Tibial nerve (tissue), 4 donors: ENCODE results near the gene PAEP. TPM values are rescaled to one million over a fixed set of nuclear protein-coding genes. Genes with fewer than 3 reads are reported as not detected.

Experiments used
- DNase-seq, 2 donors: peaks; one replicate each; pipeline ENCODE4 v3.0.0-alpha.2; 2019; ENCODE audit warnings: low spot score in 2 of 2
- H3K27ac ChIP-seq, 4 donors: fragments of 200-600 bp; sonication (generic) in 3 of 4; one replicate each; pipeline ENCODE4 v1.5.1; 2017 to 2019; ENCODE audit warnings: mild to moderate bottlenecking in 1 of 4
- H3K27me3 ChIP-seq, 2 donors: fragments of 200-600 bp; sonication (generic) in 1 of 2; one replicate each; pipeline versions ENCODE4 v1.5.1 to v1.6.0; 2017 to 2019
- H3K36me3 ChIP-seq, 3 donors: fragments of 200-600 bp; sonication (generic); one replicate each; pipeline ENCODE4 v1.5.1; 2018 to 2019
- H3K4me1 ChIP-seq, 4 donors: fragments of 200-600 bp; sonication (generic) in 3 of 4; one replicate each; pipeline ENCODE4 v1.5.1; 2017 to 2019
- H3K4me3 ChIP-seq, 4 donors: fragments of 200-600 bp; sonication (generic) in 3 of 4; one replicate each; pipeline ENCODE4 v1.5.1; 2017 to 2019; ENCODE audit warnings: mild to moderate bottlenecking in 1 of 4, moderate library complexity in 1 of 4
- H3K9me3 ChIP-seq, 4 donors: fragments of 200-600 bp; sonication (generic) in 3 of 4; one replicate each; pipeline ENCODE4 v1.5.1; 2017 to 2019
- EP300 ChIP-seq, 2 donors: sonication (generic); formaldehyde crosslinking; IDR thresholded peaks; one replicate each; pipeline ENCODE4 v1.6.1; 2017; ENCODE audit warnings: antibody characterized with exemption in 2 of 2, mild to moderate bottlenecking in 1 of 2
- POLR2A ChIP-seq, 2 donors: fragments of 450-650 bp; IDR thresholded peaks; one replicate each; pipeline ENCODE4 v1.6.1; 2017; ENCODE audit warnings: antibody characterized with exemption in 2 of 2, mild to moderate bottlenecking in 2 of 2, moderate library complexity in 2 of 2
- WGBS, 2 donors: methylation state at CpG; one replicate each; pipeline ENCODE4 v1.1.5; 2018; 5-methylcytosine and 5-hydroxymethylcytosine counted together
- total RNA-seq, 4 donors: library from RNA; depleted of rRNA; stranded (reverse); fragments of >200 nt; gene quantifications; one replicate each; pipeline ENCODE4 v1.1.0, GENCODE V29; 2016
- TF ChIP-seq, protein P1 (sequence below), 5 experiments: fragments of 200-600 bp in 3 of 5; fragments of 450-650 bp in 2 of 5; sonication (generic) in 3 of 5; IDR thresholded peaks; one replicate each; pipeline ENCODE4 v1.5.1; 2016 to 2019; ENCODE audit warnings: antibody characterized with exemption in 5 of 5, mild to moderate bottlenecking in 3 of 5, moderate library complexity in 2 of 5

PAEP gene
- total RNA-seq, 4 donors from 2014 or later: not detected

DNA sequence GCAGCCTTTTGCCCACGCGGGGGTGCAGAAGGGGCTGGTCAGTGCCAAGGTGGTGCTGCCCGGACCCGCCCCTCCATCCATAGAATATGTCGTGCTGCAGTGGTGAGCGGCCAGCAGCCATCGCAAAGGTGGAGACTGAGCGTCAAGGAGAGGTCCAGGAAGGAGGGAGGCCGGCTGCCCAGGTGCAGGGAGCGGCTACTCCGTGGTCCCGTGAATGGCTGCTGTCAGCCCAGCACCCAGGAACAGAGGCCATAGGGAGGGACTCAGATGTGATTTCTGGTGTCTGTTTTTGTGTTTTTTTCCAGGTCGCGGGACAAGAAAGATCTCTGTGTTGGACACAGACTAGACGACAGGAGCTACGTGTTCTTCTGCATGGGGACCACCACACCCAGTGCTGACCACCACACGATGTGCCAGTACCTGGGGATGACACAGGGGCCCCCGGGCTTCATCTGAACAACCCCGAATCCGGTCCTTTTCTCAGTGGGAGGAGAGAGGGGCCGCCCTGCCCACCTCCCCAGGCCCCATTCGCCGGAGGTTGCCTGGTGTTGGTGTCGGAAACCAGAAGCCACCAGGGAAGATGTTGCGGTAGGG, 29.0 kb downstream of the PAEP start:
- Histone ChIP-seq H3K9me3 (peaks cover 0 to 13% (median 0%) of the 10 kb centered on the region in 4 donors), H3K4me3 (no peak overlapping the region), H3K27me3 (no peaks in the 10 kb centered on the region), H3K4me1 (no peaks in the 10 kb centered on the region), H3K27ac (no peak overlapping the region), H3K36me3 (no peaks in the 10 kb centered on the region)
- no peak for DNase-seq
- 82% methylated on average over 21 to 25 of the region's 25 CpGs for WGBS, 2 donors
- TF ChIP-seq, protein P1, sequence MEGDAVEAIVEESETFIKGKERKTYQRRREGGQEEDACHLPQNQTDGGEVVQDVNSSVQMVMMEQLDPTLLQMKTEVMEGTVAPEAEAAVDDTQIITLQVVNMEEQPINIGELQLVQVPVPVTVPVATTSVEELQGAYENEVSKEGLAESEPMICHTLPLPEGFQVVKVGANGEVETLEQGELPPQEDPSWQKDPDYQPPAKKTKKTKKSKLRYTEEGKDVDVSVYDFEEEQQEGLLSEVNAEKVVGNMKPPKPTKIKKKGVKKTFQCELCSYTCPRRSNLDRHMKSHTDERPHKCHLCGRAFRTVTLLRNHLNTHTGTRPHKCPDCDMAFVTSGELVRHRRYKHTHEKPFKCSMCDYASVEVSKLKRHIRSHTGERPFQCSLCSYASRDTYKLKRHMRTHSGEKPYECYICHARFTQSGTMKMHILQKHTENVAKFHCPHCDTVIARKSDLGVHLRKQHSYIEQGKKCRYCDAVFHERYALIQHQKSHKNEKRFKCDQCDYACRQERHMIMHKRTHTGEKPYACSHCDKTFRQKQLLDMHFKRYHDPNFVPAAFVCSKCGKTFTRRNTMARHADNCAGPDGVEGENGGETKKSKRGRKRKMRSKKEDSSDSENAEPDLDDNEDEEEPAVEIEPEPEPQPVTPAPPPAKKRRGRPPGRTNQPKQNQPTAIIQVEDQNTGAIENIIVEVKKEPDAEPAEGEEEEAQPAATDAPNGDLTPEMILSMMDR (IDR thresholded peaks at IDR 0.05): no peak
- TF ChIP-seq EP300 (IDR thresholded peaks at IDR 0.05) (no peak), POLR2A (IDR thresholded peaks at IDR 0.05) (no peak)

DNA sequence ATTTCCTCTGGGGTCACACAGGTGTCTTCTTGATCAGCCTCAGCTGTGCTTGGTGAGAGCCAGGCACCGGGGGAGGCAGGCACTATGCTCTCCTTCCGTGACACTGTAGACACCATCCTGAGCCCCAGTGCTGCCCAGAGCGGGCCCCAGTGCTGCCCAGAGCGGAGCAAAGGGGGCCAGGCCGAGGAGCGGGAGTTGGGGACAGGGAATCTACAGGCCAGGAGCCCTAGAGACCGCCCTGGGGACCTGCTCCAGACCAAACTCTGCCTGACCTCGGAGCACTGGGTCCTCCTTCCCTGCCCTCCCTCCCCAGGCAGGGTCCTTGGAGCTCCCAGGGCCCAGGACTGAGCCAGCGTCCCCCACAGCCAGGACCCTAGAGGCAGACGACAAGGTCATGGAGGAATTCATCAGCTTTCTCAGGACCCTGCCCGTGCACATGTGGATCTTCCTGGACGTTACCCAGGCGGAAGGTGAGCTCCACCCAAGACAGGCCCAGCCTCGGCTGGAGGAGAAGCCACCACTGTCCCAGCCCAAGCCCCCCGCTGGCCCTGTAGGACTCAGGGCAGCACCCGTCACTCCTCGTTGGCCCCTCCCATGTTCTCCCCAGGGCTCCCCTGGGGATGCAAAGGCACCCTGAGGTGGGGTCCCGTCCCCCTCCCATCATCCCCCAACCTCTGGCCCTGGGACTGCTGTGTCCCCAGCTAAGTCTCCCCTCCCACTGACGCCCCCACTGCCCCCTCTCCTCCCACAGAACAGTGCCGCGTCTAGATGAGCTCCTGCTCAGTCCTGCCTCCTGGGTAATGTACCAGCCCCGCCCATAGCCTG, 30.2 kb downstream of the PAEP start:
- WGBS, 2 donors: 70 to 73% methylated on average over 15 to 22 of the region's 22 CpGs
- no peaks in the 10 kb centered on the region for H3K36me3 ChIP-seq
- TF ChIP-seq, protein P1 (IDR thresholded peaks at IDR 0.05): no peak
- TF ChIP-seq POLR2A (IDR thresholded peaks at IDR 0.05) (no peak), EP300 (IDR thresholded peaks at IDR 0.05) (no peak)
- H3K4me3 ChIP-seq: no peak overlapping the region
- no peak overlapping the region for H3K27ac ChIP-seq
- no peaks in the 10 kb centered on the region for H3K27me3 ChIP-seq
- peaks cover 0 to 19% (median 0%) of the 10 kb centered on the region in 4 donors for H3K9me3 ChIP-seq
- no peaks in the 10 kb centered on the region for H3K4me1 ChIP-seq
- no peak for DNase-seq

DNA sequence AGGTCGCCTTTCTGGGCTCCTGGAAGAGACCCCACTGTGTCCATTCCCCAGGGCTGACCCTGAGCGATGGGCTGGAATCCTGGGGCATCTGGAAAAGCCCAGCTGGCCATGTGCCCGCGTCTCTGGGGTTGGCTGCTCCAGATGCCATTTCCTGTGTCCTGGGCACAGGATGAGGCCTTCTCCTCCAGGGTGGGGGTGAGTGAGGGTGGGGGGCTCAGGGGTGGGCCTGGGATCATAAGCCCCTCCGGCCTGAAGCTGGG, 30.7 kb downstream of the PAEP start:
- DNase-seq: no peak
- H3K4me1 ChIP-seq: no peaks in the 10 kb centered on the region
- no peak overlapping the region for H3K4me3 ChIP-seq
- 47 to 52% methylated on average over 5 of the region's 5 CpGs for WGBS, 2 donors
- H3K27ac ChIP-seq: no peak overlapping the region
- H3K9me3 ChIP-seq: peaks cover 0 to 19% (median 0%) of the 10 kb centered on the region in 4 donors
- TF ChIP-seq EP300 (IDR thresholded peaks at IDR 0.05): no peak
- no peak for TF ChIP-seq POLR2A (IDR thresholded peaks at IDR 0.05)
- TF ChIP-seq, protein P1 (IDR thresholded peaks at IDR 0.05): no peak
- H3K36me3 ChIP-seq: no peaks in the 10 kb centered on the region
- H3K27me3 ChIP-seq: no peaks in the 10 kb centered on the region

DNA sequence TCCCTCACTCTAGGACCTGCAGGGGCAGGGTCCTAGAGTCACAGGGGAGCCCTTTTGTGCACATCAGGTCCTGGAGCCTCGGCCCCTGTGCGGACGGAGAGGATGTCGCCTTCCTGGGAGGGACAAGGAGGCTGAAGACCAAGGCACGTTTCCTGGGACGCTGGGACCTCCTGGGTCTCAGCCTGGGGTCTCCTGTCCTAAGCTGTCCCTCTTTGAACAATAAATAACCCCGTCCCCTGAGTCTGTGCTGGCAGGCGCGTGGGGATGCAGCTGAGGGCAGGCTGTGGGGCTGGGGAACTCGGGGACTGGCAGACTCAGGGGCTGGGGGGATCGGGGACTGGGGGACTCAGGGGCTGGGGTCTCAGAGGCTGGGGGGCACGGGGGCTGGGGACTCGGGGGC, 31.1 kb downstream of the PAEP start:
- DNase-seq: no peak
- no peaks in the 10 kb centered on the region for H3K27me3 ChIP-seq
- 75 to 79% methylated on average over 5 to 9 of the region's 13 CpGs for WGBS, 2 donors

DNA sequence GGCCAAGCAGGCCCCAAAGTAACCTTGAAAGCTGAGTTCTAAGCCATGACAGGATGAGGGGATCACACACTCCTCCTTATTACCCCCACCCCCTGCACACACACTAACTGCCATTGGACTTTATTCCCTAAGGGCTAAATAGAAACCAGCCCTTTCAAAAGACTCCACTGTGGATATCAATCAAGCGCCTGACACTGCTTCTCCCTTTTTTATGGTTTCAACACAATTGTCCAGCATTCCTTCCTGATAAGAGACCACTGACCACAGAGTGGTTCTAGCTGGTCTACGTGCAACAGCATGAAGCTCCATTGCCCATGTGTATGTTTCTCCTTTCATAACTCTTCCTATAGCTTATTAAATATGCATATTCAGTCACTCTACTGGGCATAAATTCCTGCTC, 34.7 kb downstream of the PAEP start:
- 65 to 74% methylated on average over 2 of the region's 2 CpGs for WGBS, 2 donors
- Histone ChIP-seq H3K27ac (no peak overlapping the region), H3K27me3 (no peaks in the 10 kb centered on the region)

More for the DNA sequence above, 31.1 kb downstream of the PAEP start:
- Histone ChIP-seq H3K27ac (no peak overlapping the region), H3K9me3 (peaks cover 0 to 19% (median 0%) of the 10 kb centered on the region in 4 donors), H3K4me1 (no peaks in the 10 kb centered on the region), H3K4me3 (no peak overlapping the region), H3K36me3 (no peaks in the 10 kb centered on the region)
- TF ChIP-seq EP300 (IDR thresholded peaks at IDR 0.05) (no peak), POLR2A (IDR thresholded peaks at IDR 0.05) (no peak)
- TF ChIP-seq, protein P1 (IDR thresholded peaks at IDR 0.05): no peak

More for the DNA sequence above, 34.7 kb downstream of the PAEP start:
- TF ChIP-seq POLR2A (IDR thresholded peaks at IDR 0.05) (no peak), EP300 (IDR thresholded peaks at IDR 0.05) (no peak)
- TF ChIP-seq, protein P1 (IDR thresholded peaks at IDR 0.05): no peak
- H3K4me3 ChIP-seq: no peak overlapping the region
- H3K4me1 ChIP-seq: no peaks in the 10 kb centered on the region
- DNase-seq: no peak
- peaks cover 0 to 19% (median 0%) of the 10 kb centered on the region in 4 donors for H3K9me3 ChIP-seq
- no peaks in the 10 kb centered on the region for H3K36me3 ChIP-seq
